K562 (cell line): ENCODE data around the gene CSNK1A1. TPM values are rescaled to one million over a fixed set of nuclear protein-coding genes. Genes with fewer than 3 reads are reported as not detected.
A peak's percentile ranks its signal among the peaks of the same experiment; 100 is the strongest.

ENCODE experiments used
- CCAR2 ChIP-seq: fragments of 200-400 bp; formaldehyde crosslinking; IDR thresholded peaks from 2 replicates; pipeline ENCODE4 v1.6.1; 2017; ENCODE audit warnings: mild to moderate bottlenecking, low read depth, low read length
- CREBBP ChIP-seq: IDR thresholded peaks from one replicate; pipeline ENCODE4 v1.6.1; 2012; ENCODE audit warnings: low read depth, mild to moderate bottlenecking, control low read depth, inconsistent platforms, low read length
- EGR1 ChIP-seq: fragments of 450-650 bp; conservative IDR thresholded peaks from 2 replicates; pipeline ENCODE4 v1.6.1; 2017; ENCODE audit warnings: mild to moderate bottlenecking
- ETV1 ChIP-seq: fragments of 450-650 bp; conservative IDR thresholded peaks from 2 replicates; pipeline ENCODE4 v1.6.1; 2016; ENCODE audit warnings: missing genetic modification characterization, control low read depth, low read depth, missing compliant biosample characterization
- HDAC6 ChIP-seq: IDR thresholded peaks from 2 replicates; pipeline ENCODE4 v1.6.1; 2012; ENCODE audit warnings: low read depth, mild to moderate bottlenecking, control low read depth, inconsistent platforms, low read length, moderate library complexity
- MGA ChIP-seq: fragments of 450-650 bp; IDR thresholded peaks from 2 replicates; pipeline ENCODE4 v1.6.1; 2016; ENCODE audit warnings: mild to moderate bottlenecking, moderate library complexity
- PBX2 ChIP-seq, 2 experiments: IDR thresholded peaks in 1 of 2; conservative IDR thresholded peaks in 1 of 2; 2 replicates each; pipeline ENCODE4 v1.6.1; 2016; ENCODE audit warnings: low read depth in 2 of 2, mild to moderate bottlenecking in 1 of 2, missing compliant biosample characterization in 1 of 2, missing genetic modification characterization in 1 of 2, moderate library complexity in 1 of 2
- POLR2AphosphoS5 ChIP-seq: IDR thresholded peaks from 2 replicates; pipeline ENCODE4 v1.6.1; 2011; ENCODE audit warnings: mild to moderate bottlenecking, low read depth, low read length, moderate library complexity; ENCODE audit not compliant: control insufficient read depth, insufficient read depth
- RBM22 ChIP-seq: fragments of 200-400 bp; formaldehyde crosslinking; IDR thresholded peaks from 2 replicates; pipeline ENCODE4 v1.6.1; 2018; ENCODE audit warnings: low read length, low read depth; ENCODE audit not compliant: poor library complexity, severe bottlenecking
- RFX7 ChIP-seq: fragments of 250-450 bp; sonication (Bioruptor Pico); IDR thresholded peaks from 2 replicates; pipeline ENCODE4 v1.5.1; 2021; ENCODE audit warnings: mild to moderate bottlenecking
- SETDB1 ChIP-seq: IDR thresholded peaks from one replicate; pipeline ENCODE4 v1.6.1; 2012; ENCODE audit warnings: low read length, control low read depth, inconsistent platforms
- ZNF695 ChIP-seq: fragments of 450-650 bp; formaldehyde crosslinking; IDR thresholded peaks from 2 replicates; pipeline ENCODE4 v1.4.0; 2020; ENCODE audit warnings: mild to moderate bottlenecking, moderate library complexity
- polyA plus RNA-seq, 8 experiments: library from polyadenylated mRNA; depleted of rRNA in 4 of 8; stranded (reverse) in 5 of 8; unstranded in 3 of 8; fragments of >200 nt; fragmentation: Nextera tagmentation in 2 of 8; fragmentation: Illumina TruSeq in 1 of 8; extraction: Ambion mirVana in 2 of 8; extraction: Trizol in 1 of 8; gene quantifications; 2 replicates each; pipeline versions ENCODE4 v1.2.1 to v1.2.3, GENCODE V29; 2011 to 2014; ENCODE audit warnings: inconsistent platforms in 1 of 8, missing spikeins in 1 of 8
- total RNA-seq, 7 experiments: library from RNA; depleted of rRNA in 6 of 7; stranded (reverse); fragments of >200 nt in 6 of 7; fragmentation: Illumina TruSeq in 2 of 7; extraction: Trizol in 2 of 7; gene quantifications; 2 replicates each; pipeline versions ENCODE4 v1.2.1 to v1.2.3, GENCODE V29; 2011 to 2021; ENCODE audit warnings: low replicate concordance in 1 of 7

Gene CSNK1A1
- total and polyA plus RNA-seq, 9 of the 15 experiments (the other 6 are each of a cell fraction or from before 2014, with no cell fraction given), result 49.1 to 196 (median 154) TPM

GRCh38 chr5:149490599-149491485 lies 60.4 kb downstream of the CSNK1A1 start (continued):
- TF ChIP-seq MGA (no peak), PBX2 (CRISPR knock-in tag; IDR thresholded peaks at IDR 0.05; ENCODE audit: low read depth) (no peak), PBX2 (tag; conservative IDR thresholded peaks at IDR 0.05; ENCODE audit: low read depth) (no peak), CCAR2 (no peak), ETV1 (tag) (no peak), SETDB1 (no peak), RBM22 (peak; percentile 28), POLR2AphosphoS5 (peak; percentile 48; the same call in 1 of the 2 replicates), CREBBP (no peak), ZNF695 (CRISPR knock-in tag) (no peak), EGR1 (no peak), RFX7 (0 out of 2 replicates have a peak, but pooled peaks have one; percentile 28), HDAC6 (no peak)
